Heart right ventricle (tissue), 16 donors: Measurements from ENCODE around the gene GDPD5. TPM values are rescaled to one million over a fixed set of nuclear protein-coding genes. Genes with fewer than 3 reads are reported as not detected.
A peak's percentile ranks its signal among the peaks of the same experiment; 100 is the strongest.

Experiments
- ATAC-seq, 8 donors: fragments of 200-7000 bp; cut with Tn5 transposase; one replicate each; pipeline ENCODE4 v1.9.1; 2020; ENCODE audit warnings: mild to moderate bottlenecking in 8 of 8, moderate library complexity in 8 of 8, moderate number of reproducible peaks in 1 of 8
- DNase-seq, 2 donors: peaks; one replicate each; pipeline ENCODE4 v3.0.0-alpha.2; 2020
- H3K27ac ChIP-seq, 10 donors: fragments of 200-600 bp; sonication (generic) in 2 of 10; one replicate each; pipeline versions ENCODE4 v1.5.0 to v1.8.0; 2020 to 2022; ENCODE audit warnings: mild to moderate bottlenecking in 3 of 10
- H3K27me3 ChIP-seq, 7 donors: fragments of 200-600 bp; one replicate each; pipeline ENCODE4 v1.8.0; 2021 to 2022; ENCODE audit warnings: mild to moderate bottlenecking in 2 of 7
- H3K36me3 ChIP-seq, 9 donors: fragments of 200-600 bp; sonication (generic) in 1 of 9; one replicate each; pipeline versions ENCODE4 v1.5.0 to v1.8.0; 2020 to 2022; ENCODE audit warnings: mild to moderate bottlenecking in 2 of 9
- H3K4me1 ChIP-seq, 9 donors: fragments of 200-600 bp; sonication (generic) in 1 of 9; one replicate each; pipeline versions ENCODE4 v1.5.0 to v1.8.0; 2020 to 2022; ENCODE audit warnings: mild to moderate bottlenecking in 4 of 9
- H3K4me3 ChIP-seq, 10 donors: fragments of 200-600 bp; sonication (generic) in 2 of 10; one replicate each; pipeline versions ENCODE4 v1.5.0 to v1.8.0; 2020 to 2022; ENCODE audit warnings: mild to moderate bottlenecking in 7 of 10, moderate library complexity in 2 of 10
- H3K9me3 ChIP-seq, 11 donors: fragments of 200-600 bp in 10 of 11; sonication (generic) in 2 of 11; one replicate each; pipeline versions ENCODE4 v1.5.0 to v1.8.0; 2013 to 2022; ENCODE audit warnings: mild to moderate bottlenecking in 2 of 11, control low read depth in 1 of 11, moderate library complexity in 1 of 11
- CTCF ChIP-seq, 9 donors: fragments of 200-600 bp; sonication (generic) in 2 of 9; IDR thresholded peaks; one replicate each; pipeline versions ENCODE4 v1.5.0 to v1.8.0; 2021 to 2022; ENCODE audit warnings: antibody characterized with exemption in 9 of 9, mild to moderate bottlenecking in 5 of 9, moderate library complexity in 1 of 9
- WGBS, 2 donors: extraction: QIAGEN DNeasy Blood & Tissue Kit; methylation state at CpG; one replicate each; pipeline ENCODE4 v1.1.7; 2013; ENCODE audit warnings: inconsistent platforms in 1 of 2; 5-methylcytosine and 5-hydroxymethylcytosine counted together
- intact Hi-C, 10 donors: fragments of 100-400 bp; cut with DNase I; formaldehyde crosslinking; loops; one replicate each; pipeline versions ENCODE4 v1.11.1 to v1.14.2; 2022
- polyA plus RNA-seq, 2 donors: library from polyadenylated mRNA; stranded (reverse); fragments of 200-250 nt; gene quantifications; one replicate each; pipeline ENCODE4 v1.2.3, GENCODE V29; 2013
- total RNA-seq, 10 donors: library from RNA; stranded (reverse); fragmentation: NEBNext Ultra II Directional in 3 of 10; extraction: Animal tissue kit (Norgen Biotek cat#: 25700) in 3 of 10; gene quantifications; one replicate each; pipeline versions ENCODE4 v1.2.1 to v1.2.4, GENCODE V29; 2021 to 2023
- donor health status: Arrhythmogenic right ventricular cardiomyopathy.
- donor health status: ischemic (EF 13 %, LVEDD 7.1; RV severe dilation, severe dysfunction).
- donor health status: healthy with polysubstance abuse.
- donor health status: DM: no; HTN: yes; CAD: no.
- donor health status: DM: no; HTN: no; CAD: no.
- donor health status: ischemic (EF 25% LVEDD 6.9; RV normal size, moderate dysfunction).
- donor health status: ischemic (EF 25% LVEDD 5.7; RV mildly dilated, moderate dysfunction).
- donor health status: healthy.
- donor health status: DM: yes; HTN: yes; CAD: no.
- donor health status: Ischemic cardiomyopathy.
- donor health status: ischemic (EF 35%, LVEDD 5.7; RV mildly dilated, moderate dysfunction).
- donor health status: nonischemic (EF 11% LVEDD 7.7; RV severe dilation, severe dysfunction).
- donor health status: DM: yes; HTN: yes; CAD: no.
- donor health status: PGD.
- donor health status: ischemic (EF 29% LVEDD 5.4; RV normal size, mild dysfunction).
- donor health status: nonischemic (EF 23%, LVEDD 6.1; RV moderate dilation, normal function).

GDPD5 gene
- total and polyA plus RNA-seq, 12 donors: 3.3 to 10.3 (median 4.1) TPM

GRCh38 chr11:75429902-75430713, 95.6 kb downstream of the GDPD5 start:
- Histone ChIP-seq H3K36me3 (peaks cover 0 to 4% (median 0%) of the 10 kb centered on the region in 9 donors), H3K27me3 (peaks cover 0 to 54% (median 30%) of the 10 kb centered on the region in 7 donors), H3K4me3 (peak overlapping the region in 9 of 10 donors; percentile 17 to 50 (median 38)), H3K9me3 (peaks cover 0 to 6% (median 0%) of the 10 kb centered on the region in 11 donors), H3K4me1 (peaks cover 3 to 35% (median 12%) of the 10 kb centered on the region in 9 donors), H3K27ac (peak overlapping the region in 2 of 10 donors; percentile 6 to 13)
- DNase-seq: peak; percentile 33 to 69
- peak in 1 of 9 donors; percentile 12 for TF ChIP-seq CTCF (IDR thresholded peaks at IDR 0.05)
- peak in 7 of 8 donors; percentile 10 to 84 (median 36) for ATAC-seq
- 1 to 3% methylated on average over 89 to 134 of the region's 134 CpGs for WGBS, 2 donors
- intact Hi-C loops: no loop called here

- ATAC-seq (no peak), DNase-seq (no peak)
- Histone ChIP-seq H3K27me3 (peaks cover 0 to 54% (median 30%) of the 10 kb centered on the region in 7 donors), H3K4me1 (peaks cover 3 to 35% (median 12%) of the 10 kb centered on the region in 9 donors), H3K4me3 (peak overlapping the region in 7 of 10 donors; percentile 3 to 50 (median 38)), H3K36me3 (peaks cover 0 to under 1% (median 0%) of the 10 kb centered on the region in 9 donors), H3K27ac (peak overlapping the region in 1 of 10 donors; percentile 13), H3K9me3 (peaks cover 0 to 6% (median 0%) of the 10 kb centered on the region in 11 donors)
- intact Hi-C loops: no loop called here
- 15 to 26% methylated on average over 25 of the region's 25 CpGs for WGBS, 2 donors
- no peak for TF ChIP-seq CTCF (IDR thresholded peaks at IDR 0.05)
These were observed 96.2 kb downstream of the GDPD5 start for GRCh38 chr11:75429641-75429901.

- 71 to 76% methylated on average over 16 of the region's 16 CpGs for WGBS, 2 donors
- intact Hi-C loops: no loop called here
- Histone ChIP-seq H3K4me1 (peaks cover 3 to 36% (median 12%) of the 10 kb centered on the region in 9 donors), H3K4me3 (peak overlapping the region in 2 of 10 donors; percentile 56 to 59), H3K36me3 (peaks cover 0 to 2% (median 0%) of the 10 kb centered on the region in 9 donors), H3K27ac (peak overlapping the region in 1 of 10 donors; percentile 54), H3K9me3 (peaks cover 0 to 6% (median 0%) of the 10 kb centered on the region in 11 donors), H3K27me3 (peaks cover 0 to 54% (median 30%) of the 10 kb centered on the region in 7 donors)
- DNase-seq (no peak), ATAC-seq (no peak)
- TF ChIP-seq CTCF (IDR thresholded peaks at IDR 0.05): no peak
These were observed 96.6 kb downstream of the GDPD5 start for GRCh38 chr11:75428989-75429640.

- Histone ChIP-seq H3K4me1 (peaks cover 3 to 38% (median 12%) of the 10 kb centered on the region in 9 donors), H3K27ac (peak overlapping the region in 5 of 10 donors; percentile 28 to 61 (median 46)), H3K36me3 (peaks cover 0 to 9% (median 0%) of the 10 kb centered on the region in 9 donors), H3K9me3 (peaks cover 0 to 6% (median 0%) of the 10 kb centered on the region in 11 donors), H3K4me3 (peak overlapping the region in 9 of 10 donors; percentile 23 to 59 (median 56)), H3K27me3 (peaks cover 0 to 50% (median 30%) of the 10 kb centered on the region in 7 donors)
- DNase-seq (peak; percentile 84 to 93), ATAC-seq (peak; percentile 78 to 96 (median 92))
- intact Hi-C loops: no loop called here
- WGBS, 2 donors: 10 to 24% methylated on average over 32 of the region's 32 CpGs
- TF ChIP-seq CTCF (IDR thresholded peaks at IDR 0.05): no peak
These were observed 97.4 kb downstream of the GDPD5 start for GRCh38 chr11:75428281-75428724.
